Kidney epithelial cell (primary cell): Measurements from ENCODE around the gene PRPF6. TPM values are rescaled to one million over a fixed set of nuclear protein-coding genes. Genes with fewer than 3 reads are reported as not detected.
A peak's percentile ranks its signal among the peaks of the same experiment; 100 is the strongest.

Experiments
- DNase-seq: peaks from one replicate; pipeline ENCODE4 v3.0.0-alpha.2; 2010; ENCODE audit warnings: low read depth
- H3K27me3 ChIP-seq: 2 replicates; pipeline ENCODE4 v1.6.0; 2011; ENCODE audit warnings: low read length; ENCODE audit not compliant: control insufficient read depth, insufficient read depth
- H3K36me3 ChIP-seq: 2 replicates; pipeline ENCODE4 v1.5.1; 2011; ENCODE audit warnings: low read length; ENCODE audit not compliant: control insufficient read depth, insufficient read depth
- H3K4me3 ChIP-seq: 2 replicates; pipeline ENCODE4 v1.5.1; 2011; ENCODE audit warnings: low read depth, mild to moderate bottlenecking, control low read depth, low read length
- total RNA-seq: library from RNA; depleted of rRNA; stranded (reverse); fragments of >200 nt; gene quantifications from 2 replicates; pipeline ENCODE4 v1.2.3, GENCODE V29; 2015
- TF ChIP-seq, protein P1 (sequence below): IDR thresholded peaks from 2 replicates; pipeline ENCODE4 v1.5.1; 2011; ENCODE audit warnings: mild to moderate bottlenecking, moderate library complexity, low read length, control low read depth, inconsistent platforms; ENCODE audit not compliant: insufficient read depth, poor library complexity, severe bottlenecking

Gene PRPF6
- total RNA-seq, 1 donor from 2014 or later, result 78.5 TPM

DNA sequence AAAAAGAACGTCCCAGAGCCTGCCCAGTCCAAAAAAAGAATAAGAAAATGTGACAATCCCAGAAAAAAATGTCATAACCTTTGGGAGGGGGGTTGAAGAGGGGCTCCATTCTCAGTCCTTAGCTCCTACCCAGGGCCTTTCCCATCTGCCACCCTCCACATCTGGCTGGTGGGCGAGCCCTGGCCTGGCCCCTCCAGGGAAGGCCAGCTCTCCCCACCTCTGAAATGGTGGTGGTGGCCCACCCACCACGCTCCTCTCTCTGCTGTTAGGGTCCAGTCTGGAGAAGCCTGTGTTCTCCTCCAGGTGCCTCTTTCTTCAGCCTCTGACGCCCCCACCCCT is 98.0 kb downstream of the PRPF6 start:
- Histone ChIP-seq H3K4me3 (peak overlapping the region; percentile 56), H3K27me3 (peaks cover 19% of the 10 kb centered on the region), H3K36me3 (no peaks in the 10 kb centered on the region)
- TF ChIP-seq, protein P1, sequence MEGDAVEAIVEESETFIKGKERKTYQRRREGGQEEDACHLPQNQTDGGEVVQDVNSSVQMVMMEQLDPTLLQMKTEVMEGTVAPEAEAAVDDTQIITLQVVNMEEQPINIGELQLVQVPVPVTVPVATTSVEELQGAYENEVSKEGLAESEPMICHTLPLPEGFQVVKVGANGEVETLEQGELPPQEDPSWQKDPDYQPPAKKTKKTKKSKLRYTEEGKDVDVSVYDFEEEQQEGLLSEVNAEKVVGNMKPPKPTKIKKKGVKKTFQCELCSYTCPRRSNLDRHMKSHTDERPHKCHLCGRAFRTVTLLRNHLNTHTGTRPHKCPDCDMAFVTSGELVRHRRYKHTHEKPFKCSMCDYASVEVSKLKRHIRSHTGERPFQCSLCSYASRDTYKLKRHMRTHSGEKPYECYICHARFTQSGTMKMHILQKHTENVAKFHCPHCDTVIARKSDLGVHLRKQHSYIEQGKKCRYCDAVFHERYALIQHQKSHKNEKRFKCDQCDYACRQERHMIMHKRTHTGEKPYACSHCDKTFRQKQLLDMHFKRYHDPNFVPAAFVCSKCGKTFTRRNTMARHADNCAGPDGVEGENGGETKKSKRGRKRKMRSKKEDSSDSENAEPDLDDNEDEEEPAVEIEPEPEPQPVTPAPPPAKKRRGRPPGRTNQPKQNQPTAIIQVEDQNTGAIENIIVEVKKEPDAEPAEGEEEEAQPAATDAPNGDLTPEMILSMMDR, result no peak
- DNase-seq, result no peak

DNA sequence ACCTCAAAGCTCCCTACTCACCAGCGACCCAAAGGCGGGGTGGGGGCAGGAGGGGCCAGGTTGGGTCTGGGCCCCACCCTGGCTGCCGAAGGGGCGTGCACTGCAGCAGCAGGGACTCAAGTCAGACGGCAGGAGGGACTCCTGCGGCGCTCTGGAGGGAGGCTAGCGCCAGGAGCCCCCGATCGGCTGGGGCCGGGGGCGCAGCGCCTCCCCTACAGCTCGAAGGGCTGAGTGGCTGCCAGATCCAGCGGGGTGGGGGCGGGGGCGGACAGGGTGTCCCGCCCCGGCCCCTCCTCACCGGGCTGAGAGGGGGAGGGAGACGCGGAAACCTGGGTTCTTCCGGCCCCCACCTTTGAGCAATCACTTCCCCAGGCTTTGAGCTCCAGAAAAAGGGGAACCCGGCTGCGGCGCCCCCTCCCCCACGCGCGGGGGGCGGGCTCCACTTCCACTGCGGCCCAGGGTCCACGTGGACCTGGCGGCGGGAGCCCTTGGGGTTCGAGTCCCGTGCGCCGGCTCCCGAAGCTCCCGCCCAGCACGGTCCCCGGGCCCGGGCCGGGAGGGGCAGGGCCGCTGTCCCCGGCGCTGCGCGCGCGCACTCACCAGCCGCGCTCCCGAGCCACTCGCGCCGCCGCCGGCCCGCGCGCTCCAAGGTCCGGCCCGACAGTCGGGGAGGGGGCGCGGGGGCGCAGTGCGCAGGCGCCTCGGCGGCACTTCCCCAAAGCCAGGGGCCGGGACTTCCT is 98.5 kb downstream of the PRPF6 start, which contains the start of gene RGS19:
Gene RGS19 (minus strand): TSS at position 246 of the 740 bp plus-strand sequence. CDS start 2,632 bp downstream, outside the sequence.
- H3K27me3 ChIP-seq, result peaks cover 24% of the 10 kb centered on the region
- no peak for DNase-seq
- H3K4me3 ChIP-seq, result peak within 1 kb of the TSS; percentile 56
- TF ChIP-seq, protein P1, result no peak
- H3K36me3 ChIP-seq, result no peaks in the 10 kb centered on the region

DNA sequence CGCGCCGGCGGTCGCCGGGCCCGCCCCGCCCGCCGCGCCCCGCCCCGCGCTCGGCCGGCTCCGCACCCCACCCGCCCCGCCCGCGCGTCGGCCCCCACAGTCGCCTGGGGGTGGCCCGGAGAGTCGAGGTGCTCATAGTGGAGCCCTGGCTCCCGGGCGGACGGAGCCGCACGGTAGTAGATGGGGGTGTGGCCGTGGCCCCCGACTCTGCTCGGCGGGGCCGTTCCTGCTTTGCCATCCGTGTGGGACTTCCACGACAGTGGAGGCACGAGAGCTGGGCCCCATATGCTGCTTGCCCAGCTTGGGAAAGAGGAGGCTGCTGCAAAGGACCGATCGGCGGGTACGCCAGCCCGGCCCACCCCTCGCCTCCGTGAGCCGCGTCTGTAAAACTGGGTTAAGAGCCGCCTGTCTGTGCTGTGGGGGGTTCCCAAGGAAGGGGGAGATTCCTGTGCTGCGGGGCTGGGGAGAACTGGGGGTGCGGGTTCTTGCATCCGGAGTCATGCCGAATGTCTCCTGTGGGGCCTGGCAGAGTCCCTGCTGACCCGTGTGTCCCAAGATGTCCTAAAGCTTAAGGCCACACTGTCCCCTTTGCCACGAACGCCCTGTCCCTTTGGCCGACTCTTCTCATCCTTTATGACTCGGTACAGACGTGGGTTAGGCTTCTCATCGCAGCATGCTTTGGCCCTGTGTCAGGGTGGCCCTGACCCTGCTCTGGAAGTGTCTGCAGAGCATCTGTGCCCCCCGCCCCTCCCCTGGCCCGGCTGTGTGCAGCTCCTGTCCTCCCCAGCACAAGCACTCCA is 99.3 kb downstream of the PRPF6 start, which contains the start of gene OPRL1:
Gene OPRL1 (plus strand): TSS at position 70 of the 800 bp plus-strand sequence. CDS start 12,639 bp downstream, outside the sequence.
- no peak for DNase-seq
- Histone ChIP-seq H3K36me3 (no peaks in the 10 kb centered on the region), H3K4me3 (peak within 1 kb of the TSS; percentile 56), H3K27me3 (peaks cover 32% of the 10 kb centered on the region)
- TF ChIP-seq, protein P1, result no peak

DNA sequence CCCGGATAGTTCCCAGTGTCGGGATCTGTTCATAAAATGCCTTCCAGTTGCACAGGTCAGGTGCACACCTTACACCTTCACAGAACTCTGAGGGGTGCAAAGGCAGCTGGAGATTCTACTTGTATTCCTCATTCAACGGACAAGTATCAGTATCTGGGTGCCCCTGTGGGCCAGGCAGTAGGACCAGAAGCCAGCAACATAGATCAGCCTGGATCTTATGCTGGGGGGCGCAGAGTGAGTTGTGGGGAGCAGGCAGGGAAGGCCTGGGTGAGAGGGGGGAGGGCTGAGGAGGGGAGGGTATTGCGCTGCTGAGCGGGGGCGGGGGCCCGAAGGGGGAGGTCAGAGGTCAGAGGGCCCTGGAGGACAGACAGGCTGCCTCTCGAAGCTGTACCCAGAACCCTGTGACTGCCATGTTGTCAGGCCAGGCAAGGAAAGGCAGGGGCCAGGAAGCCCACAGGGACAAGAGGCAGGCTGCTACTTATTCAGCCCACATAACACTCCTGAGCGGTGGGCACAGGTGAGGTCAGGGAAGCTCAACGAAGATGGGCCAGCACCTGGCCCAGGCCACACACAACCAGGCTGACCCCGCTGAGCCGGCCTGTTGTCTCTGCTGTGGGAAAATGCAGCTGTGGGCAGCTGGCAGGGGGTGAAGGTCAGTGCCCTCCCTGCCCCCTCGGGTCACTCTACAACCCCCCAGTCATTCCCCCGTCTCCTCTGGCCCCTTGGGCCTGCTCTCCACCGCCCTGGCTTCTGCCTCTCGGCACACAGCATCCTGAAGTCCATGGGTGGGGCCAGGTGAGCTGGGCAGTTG is 100.1 kb downstream of the PRPF6 start:
- Histone ChIP-seq H3K36me3 (no peaks in the 10 kb centered on the region), H3K4me3 (no peak overlapping the region), H3K27me3 (peaks cover 39% of the 10 kb centered on the region)
- TF ChIP-seq, protein P1, result no peak
- DNase-seq, result no peak

DNA sequence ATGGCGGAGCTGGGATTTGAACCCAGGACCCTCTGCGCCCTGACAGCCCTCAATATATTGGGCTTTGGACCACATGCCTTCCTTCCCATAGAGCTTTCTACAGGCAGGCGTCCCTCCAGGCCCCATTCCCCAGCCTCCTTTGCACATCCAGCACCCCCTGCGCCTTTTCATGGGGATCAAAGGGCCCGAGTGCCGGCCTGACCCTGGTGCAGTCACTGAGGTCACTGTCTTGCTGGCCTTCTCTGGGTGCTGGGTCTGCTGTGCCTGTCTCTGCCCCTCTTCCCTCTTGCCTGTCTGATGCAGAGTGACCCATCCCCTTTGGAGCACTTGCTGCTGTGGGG is 100.7 kb downstream of the PRPF6 start:
- TF ChIP-seq, protein P1, result no peak

More for the DNA sequence above, 100.7 kb downstream of the PRPF6 start:
- Histone ChIP-seq H3K4me3 (no peak overlapping the region), H3K36me3 (no peaks in the 10 kb centered on the region), H3K27me3 (peaks cover 39% of the 10 kb centered on the region)
- DNase-seq, result no peak
